HepG2 (cell line): ENCODE measurements around the gene MSI2. TPM values are rescaled to one million over a fixed set of nuclear protein-coding genes. Genes with fewer than 3 reads are reported as not detected.

Experiments used
- AHDC1 ChIP-seq: sonication (generic); formaldehyde crosslinking; IDR thresholded peaks from 2 replicates; pipeline ENCODE4 v1.5.1; 2020; ENCODE audit warnings: mild to moderate bottlenecking, missing genetic modification reagents, borderline replicate concordance
- BCLAF1 ChIP-seq: fragments of 450-650 bp; IDR thresholded peaks from 2 replicates; pipeline ENCODE4 v1.6.1; 2017; ENCODE audit warnings: mild to moderate bottlenecking
- NR2F1 ChIP-seq, 2 experiments: fragments of 450-650 bp in 1 of 2; formaldehyde crosslinking in 1 of 2; IDR thresholded peaks; 2 replicates each; pipeline versions ENCODE4 v1.5.0 to v1.6.1; 2016 to 2020; ENCODE audit warnings: mild to moderate bottlenecking in 1 of 2, missing compliant biosample characterization in 1 of 2, missing genetic modification reagents in 1 of 2, moderate library complexity in 1 of 2
- NR2F2 ChIP-seq: IDR thresholded peaks from 2 replicates; pipeline ENCODE4 v1.6.1; 2012; ENCODE audit warnings: low read depth, inconsistent platforms, borderline replicate concordance
- ONECUT2 ChIP-seq: sonication (generic); formaldehyde crosslinking; IDR thresholded peaks from 2 replicates; pipeline ENCODE4 v1.4.0; 2020; ENCODE audit warnings: missing genetic modification reagents
- POGK ChIP-seq: sonication (generic); formaldehyde crosslinking; conservative IDR thresholded peaks from 2 replicates; pipeline ENCODE4 v1.8.0; 2022; ENCODE audit warnings: mild to moderate bottlenecking, moderate library complexity, missing genetic modification reagents
- STAT6 ChIP-seq: sonication (generic); formaldehyde crosslinking; IDR thresholded peaks from 2 replicates; pipeline ENCODE4 v1.4.0; 2020; ENCODE audit warnings: missing genetic modification reagents, mild to moderate bottlenecking, borderline replicate concordance
- ZBTB7A ChIP-seq: sonication (generic); formaldehyde crosslinking; IDR thresholded peaks from 2 replicates; pipeline ENCODE4 v1.8.0; 2022; ENCODE audit warnings: mild to moderate bottlenecking, missing genetic modification reagents
- ZKSCAN8 ChIP-seq: IDR thresholded peaks from 2 replicates; pipeline ENCODE4 v1.6.1; 2016; ENCODE audit warnings: borderline replicate concordance, missing genetic modification reagents, missing compliant biosample characterization
- polyA plus RNA-seq, 8 experiments: library from polyadenylated mRNA; depleted of rRNA in 3 of 8; stranded (reverse) in 7 of 8; unstranded in 1 of 8; fragments of >200 nt; fragmentation: Illumina TruSeq in 4 of 8; extraction: Trizol in 4 of 8; gene quantifications; 2 replicates each; pipeline versions ENCODE4 v1.2.1 to v1.2.3, GENCODE V29; 2011 to 2016; ENCODE audit warnings: low read depth in 4 of 8, missing spikeins in 1 of 8, mixed read lengths in 1 of 8; ENCODE audit not compliant: insufficient read depth in 1 of 8
- total RNA-seq, 5 experiments: library from RNA; depleted of rRNA; stranded (reverse); fragments of >200 nt; fragmentation: Illumina TruSeq; extraction: Trizol; gene quantifications; 2 replicates each; pipeline ENCODE4 v1.2.3, GENCODE V29; 2016; ENCODE audit warnings: low read depth in 1 of 5

The MSI2 gene
- total and polyA plus RNA-seq, 2 of the 13 experiments (the other 11 are each of a cell fraction or from before 2014, with no cell fraction given) = 77.5 to 78.4 TPM

DNA sequence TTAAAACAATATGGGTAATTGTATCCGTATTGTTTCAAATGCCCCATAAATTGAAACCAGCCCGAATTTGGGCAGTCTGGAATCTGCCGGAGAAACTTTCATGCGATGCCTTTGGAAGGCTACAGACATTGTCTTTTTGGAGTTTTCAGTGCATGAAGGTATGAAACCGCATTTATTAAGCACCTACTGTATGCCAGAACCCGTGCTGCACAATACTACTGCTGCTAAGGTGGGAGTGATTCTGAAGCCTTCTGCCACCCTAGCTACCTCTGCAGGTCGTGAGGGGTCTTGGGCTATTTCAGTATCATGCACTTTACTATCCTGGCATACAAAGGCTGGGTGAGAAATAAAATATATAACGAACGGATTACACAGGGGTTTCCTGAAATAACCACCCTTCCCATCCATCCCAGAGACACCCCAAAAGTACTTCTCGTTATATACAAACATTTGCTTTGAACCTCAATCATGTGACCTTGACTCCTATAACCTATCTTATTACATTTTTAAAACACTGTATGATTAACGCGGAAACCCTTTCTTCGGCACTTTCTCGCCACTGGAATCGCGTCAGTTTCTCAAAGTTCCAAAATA, 1.0 kb upstream of the MSI2 start (continued):
- TF ChIP-seq AHDC1 (0 out of 2 replicates have a peak, but pooled peaks have one; percentile 4), BCLAF1 (no peak), STAT6 (CRISPR knock-in tag) (no peak), ZBTB7A (CRISPR knock-in tag) (0 out of 2 replicates have a peak, but pooled peaks have one; percentile 15), NR2F2 (peak; percentile 30; the same call in 1 of the 2 replicates), ONECUT2 (CRISPR knock-in tag) (no peak), POGK (CRISPR knock-in tag) (peak; percentile 51; the same call in 1 of the 2 replicates), NR2F1 (CRISPR knock-in tag; IDR thresholded peaks at IDR 0.05) (0 out of 4 replicates have a peak, but pooled peaks of 1 of the 2 experiments have one; percentile 23), ZKSCAN8 (peak; percentile 99)
